HCT116 (cell line): ENCODE measurements around the gene TEX29.

Experiments used
- EZH2 ChIP-seq: fragments of 200-600 bp; sonication (generic); IDR thresholded peaks from 2 replicates; pipeline ENCODE4 v1.6.1; 2017; ENCODE audit warnings: antibody characterized with exemption, mixed run types
- JUND ChIP-seq: IDR thresholded peaks from 2 replicates; pipeline ENCODE4 v1.6.1; 2012

DNA sequence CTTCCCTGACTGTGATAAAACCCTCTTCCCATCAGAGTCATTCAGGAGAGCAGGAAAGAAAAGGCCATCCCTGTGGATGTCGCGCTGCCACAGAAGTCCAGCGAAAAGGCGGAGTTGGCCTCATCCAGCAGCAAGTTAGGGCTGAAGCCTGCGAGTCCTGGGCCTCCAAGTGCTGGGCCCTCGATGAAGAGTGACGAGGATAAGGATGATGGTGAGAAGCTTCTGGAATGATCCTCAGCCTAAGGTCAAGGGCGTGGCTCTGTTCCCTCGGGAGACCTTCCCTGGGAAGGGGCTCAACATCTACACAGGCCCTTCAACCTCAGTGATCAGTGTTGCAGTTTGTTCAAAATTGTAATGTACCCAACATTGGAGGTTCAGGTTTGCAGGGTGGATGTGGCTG is 22.3 kb downstream of the TEX29 start:
- TF ChIP-seq EZH2 (no peak), JUND (no peak)
